ENCODE data around the gene RNLS.

The RNLS gene

DNA sequence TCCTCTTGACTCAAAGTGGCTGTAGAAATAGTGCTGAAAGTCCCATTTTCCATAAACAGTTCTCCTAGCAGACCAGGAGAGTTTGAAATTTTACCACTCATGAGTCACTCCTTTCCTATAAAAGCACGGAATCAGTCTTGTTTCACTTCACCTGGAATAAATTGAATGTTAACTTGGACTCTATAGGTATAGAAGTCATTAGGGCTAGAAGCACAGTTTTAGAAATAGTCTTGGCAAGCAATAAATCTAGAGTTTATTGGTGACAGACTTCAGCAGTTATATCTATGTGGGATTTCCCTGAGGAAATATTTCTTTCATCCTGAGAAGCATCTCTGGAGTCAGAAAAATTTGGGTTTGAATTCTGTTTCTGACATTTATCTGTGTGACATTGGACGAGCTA, 212.4 kb downstream of the RNLS start (continued):
- TF ChIP-seq, protein P1, sequence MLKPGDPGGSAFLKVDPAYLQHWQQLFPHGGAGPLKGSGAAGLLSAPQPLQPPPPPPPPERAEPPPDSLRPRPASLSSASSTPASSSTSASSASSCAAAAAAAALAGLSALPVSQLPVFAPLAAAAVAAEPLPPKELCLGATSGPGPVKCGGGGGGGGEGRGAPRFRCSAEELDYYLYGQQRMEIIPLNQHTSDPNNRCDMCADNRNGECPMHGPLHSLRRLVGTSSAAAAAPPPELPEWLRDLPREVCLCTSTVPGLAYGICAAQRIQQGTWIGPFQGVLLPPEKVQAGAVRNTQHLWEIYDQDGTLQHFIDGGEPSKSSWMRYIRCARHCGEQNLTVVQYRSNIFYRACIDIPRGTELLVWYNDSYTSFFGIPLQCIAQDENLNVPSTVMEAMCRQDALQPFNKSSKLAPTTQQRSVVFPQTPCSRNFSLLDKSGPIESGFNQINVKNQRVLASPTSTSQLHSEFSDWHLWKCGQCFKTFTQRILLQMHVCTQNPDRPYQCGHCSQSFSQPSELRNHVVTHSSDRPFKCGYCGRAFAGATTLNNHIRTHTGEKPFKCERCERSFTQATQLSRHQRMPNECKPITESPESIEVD (tag by site-specific recombination; IDR thresholded peaks at IDR 0.05): peak; percentile 83
- no peak for TF ChIP-seq ZSCAN16 (tag by site-specific recombination; IDR thresholded peaks at IDR 0.05)
- no peak for TF ChIP-seq ZNF514 (tag by site-specific recombination; IDR thresholded peaks at IDR 0.05)
- TF ChIP-seq ZNF24 (tag by site-specific recombination; IDR thresholded peaks at IDR 0.05): no peak
- TF ChIP-seq ZNF302 (tag by site-specific recombination; IDR thresholded peaks at IDR 0.05; ENCODE audit: low read depth): no peak
- 0 out of 2 replicates have a peak, but pooled peaks have one; percentile 43 for TF ChIP-seq ZNF660 (tag by site-specific recombination; IDR thresholded peaks at IDR 0.05)
- peak; percentile 21; the same call in 1 of the 2 replicates for TF ChIP-seq PRDM1 (tag by site-specific recombination; IDR thresholded peaks at IDR 0.05)
- TF ChIP-seq, protein P2, sequence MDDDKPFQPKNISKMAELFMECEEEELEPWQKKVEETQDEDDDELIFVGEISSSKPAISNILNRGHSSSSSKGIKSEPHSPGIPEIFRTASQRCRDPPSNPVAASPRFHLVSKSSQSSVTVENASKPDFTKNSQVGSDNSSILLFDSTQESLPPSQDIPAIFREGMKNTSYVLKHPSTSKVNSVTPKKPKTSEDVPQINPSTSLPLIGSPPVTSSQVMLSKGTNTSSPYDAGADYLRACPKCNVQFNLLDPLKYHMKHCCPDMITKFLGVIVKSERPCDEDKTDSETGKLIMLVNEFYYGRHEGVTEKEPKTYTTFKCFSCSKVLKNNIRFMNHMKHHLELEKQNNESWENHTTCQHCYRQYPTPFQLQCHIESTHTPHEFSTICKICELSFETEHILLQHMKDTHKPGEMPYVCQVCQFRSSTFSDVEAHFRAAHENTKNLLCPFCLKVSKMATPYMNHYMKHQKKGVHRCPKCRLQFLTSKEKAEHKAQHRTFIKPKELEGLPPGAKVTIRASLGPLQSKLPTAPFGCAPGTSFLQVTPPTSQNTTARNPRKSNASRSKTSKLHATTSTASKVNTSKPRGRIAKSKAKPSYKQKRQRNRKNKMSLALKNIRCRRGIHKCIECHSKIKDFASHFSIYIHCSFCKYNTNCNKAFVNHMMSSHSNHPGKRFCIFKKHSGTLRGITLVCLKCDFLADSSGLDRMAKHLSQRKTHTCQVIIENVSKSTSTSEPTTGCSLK (tag by site-specific recombination; IDR thresholded peaks at IDR 0.05): no peak
- no peak for TF ChIP-seq ZNF529 (tag by site-specific recombination; IDR thresholded peaks at IDR 0.05; ENCODE audit: insufficient replicate concordance)
- no peak for TF ChIP-seq ZNF274 (IDR thresholded peaks at IDR 0.05; ENCODE audit: low read length)
- no peak for TF ChIP-seq ZNF274 (tag by site-specific recombination; IDR thresholded peaks at IDR 0.05; ENCODE audit: borderline replicate concordance)
- no peak for TF ChIP-seq ZNF239 (tag by site-specific recombination; IDR thresholded peaks at IDR 0.05)

DNA sequence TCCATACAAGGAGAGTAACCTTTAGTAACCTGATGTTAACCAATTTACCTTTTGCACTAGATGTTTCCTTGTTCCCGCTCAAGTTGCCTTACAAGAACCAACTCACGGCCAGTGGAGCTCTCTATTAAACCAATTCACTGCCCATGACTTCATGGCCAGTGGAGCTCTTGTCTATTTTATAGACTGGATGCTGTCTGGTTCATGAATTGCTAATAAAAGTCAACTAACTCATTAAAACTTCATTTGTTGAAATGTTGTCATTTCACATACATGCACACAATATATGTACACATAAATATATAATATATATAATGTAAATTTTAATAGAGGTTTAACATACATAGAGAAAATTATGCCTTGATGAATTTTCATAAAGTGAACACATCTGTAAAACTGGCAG, 216.3 kb downstream of the RNLS start:
- Histone ChIP-seq H3K4me3 (ENCODE audit: low read depth, low read length) (no peak overlapping the region), H3K9me3 (ENCODE audit: control insufficient read depth, insufficient read depth, low read depth, low read length) (no peaks in the 10 kb centered on the region), H3K4me1 (ENCODE audit: control insufficient read depth, insufficient read depth, low read length) (peaks cover 11% of the 10 kb centered on the region), H3K36me3 (ENCODE audit: control insufficient read depth in 2 of 2, insufficient read depth in 1 of 2, low read length in 2 of 2) (no peaks in the 10 kb centered on the region), H3K27ac (ENCODE audit: extremely low read depth, low read depth, low read length) (no peak overlapping the region)
- ChIA-PET CTCF (interaction anchor here (0.6 to 1.2 kb wide), 3 partner anchors 23 to 717 kb away, joined by 3 to 4 read pairs (median 3); no protein-coding TSS in a partner anchor), POLR2A (interaction anchor here (0.7 kb wide), 1 partner anchor 66 kb away, joined by 3 read pairs; no protein-coding TSS in a partner anchor)
- TF ChIP-seq ZFP69B (tag by site-specific recombination; IDR thresholded peaks at IDR 0.05): no peak
- no peak for TF ChIP-seq ZNF514 (tag by site-specific recombination; IDR thresholded peaks at IDR 0.05)
- TF ChIP-seq ZNF549 (tag by site-specific recombination; IDR thresholded peaks at IDR 0.05): peak; percentile 97
- TF ChIP-seq ZNF404 (tag by site-specific recombination; IDR thresholded peaks at IDR 0.05): no peak
- no peak for TF ChIP-seq ZNF248 (tag by site-specific recombination; IDR thresholded peaks at IDR 0.05)
- no peak for TF ChIP-seq ZNF521 (tag by site-specific recombination; IDR thresholded peaks at IDR 0.05)

DNA sequence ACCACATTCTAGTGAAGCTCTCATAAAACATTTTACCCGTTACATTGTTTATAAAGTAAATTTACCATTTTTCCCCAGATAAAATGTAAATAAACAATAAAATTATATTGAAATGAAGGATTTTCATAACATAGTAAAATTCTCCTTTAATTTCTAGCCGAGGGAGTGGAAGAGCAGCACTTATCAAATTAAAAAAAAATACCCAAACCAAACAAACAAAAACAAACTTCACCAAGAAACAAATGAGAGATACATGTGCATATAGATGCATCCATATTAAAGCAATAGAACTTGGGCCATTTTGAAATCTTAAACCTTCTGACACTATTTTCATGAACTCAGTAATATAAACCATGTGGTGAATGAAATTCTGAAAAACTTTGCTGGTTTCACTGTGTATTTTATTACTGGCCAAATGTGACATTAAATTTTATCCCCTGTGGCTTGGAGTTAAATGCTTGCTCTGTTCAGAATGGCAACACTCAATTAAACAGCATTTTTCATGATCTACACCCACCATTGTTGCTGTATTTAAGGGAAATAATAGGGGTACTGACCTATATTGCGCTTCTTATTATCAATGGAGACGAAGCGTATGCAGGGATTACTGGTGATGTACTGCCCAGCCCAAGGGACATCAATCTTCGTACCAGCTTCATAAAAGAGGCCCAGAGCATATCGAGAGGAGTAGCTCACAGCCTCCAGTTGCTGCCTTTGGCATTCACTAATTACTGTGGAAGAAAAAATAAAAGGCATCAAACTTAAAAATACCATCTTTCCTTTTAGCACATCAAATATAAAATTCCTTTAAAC, 220.9 kb downstream of the RNLS start:
- Histone ChIP-seq H3K36me3 (ENCODE audit: control insufficient read depth in 2 of 2, insufficient read depth in 1 of 2, low read length in 2 of 2) (no peaks in the 10 kb centered on the region), H3K4me3 (ENCODE audit: low read depth, low read length) (no peak overlapping the region), H3K27ac (ENCODE audit: extremely low read depth, low read depth, low read length) (peak overlapping the region; percentile 41), H3K9me3 (ENCODE audit: control insufficient read depth, insufficient read depth, low read depth, low read length) (no peaks in the 10 kb centered on the region), H3K4me1 (ENCODE audit: control insufficient read depth, insufficient read depth, low read length) (peaks cover 12% of the 10 kb centered on the region)
- ChIA-PET POLR2A (no interaction called here), CTCF (no interaction called here)
- TF ChIP-seq, protein P3, sequence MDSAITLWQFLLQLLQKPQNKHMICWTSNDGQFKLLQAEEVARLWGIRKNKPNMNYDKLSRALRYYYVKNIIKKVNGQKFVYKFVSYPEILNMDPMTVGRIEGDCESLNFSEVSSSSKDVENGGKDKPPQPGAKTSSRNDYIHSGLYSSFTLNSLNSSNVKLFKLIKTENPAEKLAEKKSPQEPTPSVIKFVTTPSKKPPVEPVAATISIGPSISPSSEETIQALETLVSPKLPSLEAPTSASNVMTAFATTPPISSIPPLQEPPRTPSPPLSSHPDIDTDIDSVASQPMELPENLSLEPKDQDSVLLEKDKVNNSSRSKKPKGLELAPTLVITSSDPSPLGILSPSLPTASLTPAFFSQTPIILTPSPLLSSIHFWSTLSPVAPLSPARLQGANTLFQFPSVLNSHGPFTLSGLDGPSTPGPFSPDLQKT (IDR thresholded peaks at IDR 0.05; ENCODE audit: borderline replicate concordance, low read depth, low read length): no peak
- TF ChIP-seq ZNF335 (tag by site-specific recombination; conservative IDR thresholded peaks at IDR 0.05) (no peak), MEIS1 (CRISPR knock-in tag; IDR thresholded peaks at IDR 0.05; ENCODE audit: borderline replicate concordance) (no peak), ZNF677 (tag by site-specific recombination; IDR thresholded peaks at IDR 0.05) (no peak), ZNF155 (tag by site-specific recombination; IDR thresholded peaks at IDR 0.05) (no peak), ZNF548 (tag by site-specific recombination; IDR thresholded peaks at IDR 0.05) (no peak), BCL11B (tag by site-specific recombination; IDR thresholded peaks at IDR 0.05; ENCODE audit: low read depth) (no peak), ZNF555 (tag by site-specific recombination; conservative IDR thresholded peaks at IDR 0.05) (no peak), ZNF140 (tag by site-specific recombination; IDR thresholded peaks at IDR 0.05) (no peak), ZNF585B (tag by site-specific recombination; IDR thresholded peaks at IDR 0.05) (no peak)
- TF ChIP-seq, protein P4, sequence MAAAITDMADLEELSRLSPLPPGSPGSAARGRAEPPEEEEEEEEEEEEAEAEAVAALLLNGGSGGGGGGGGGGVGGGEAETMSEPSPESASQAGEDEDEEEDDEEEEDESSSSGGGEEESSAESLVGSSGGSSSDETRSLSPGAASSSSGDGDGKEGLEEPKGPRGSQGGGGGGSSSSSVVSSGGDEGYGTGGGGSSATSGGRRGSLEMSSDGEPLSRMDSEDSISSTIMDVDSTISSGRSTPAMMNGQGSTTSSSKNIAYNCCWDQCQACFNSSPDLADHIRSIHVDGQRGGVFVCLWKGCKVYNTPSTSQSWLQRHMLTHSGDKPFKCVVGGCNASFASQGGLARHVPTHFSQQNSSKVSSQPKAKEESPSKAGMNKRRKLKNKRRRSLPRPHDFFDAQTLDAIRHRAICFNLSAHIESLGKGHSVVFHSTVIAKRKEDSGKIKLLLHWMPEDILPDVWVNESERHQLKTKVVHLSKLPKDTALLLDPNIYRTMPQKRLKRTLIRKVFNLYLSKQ (tag by site-specific recombination; IDR thresholded peaks at IDR 0.05; ENCODE audit: borderline replicate concordance): no peak
